Measurements from ENCODE around the gene RABEP1.
A peak's percentile ranks its signal among the peaks of the same experiment; 100 is the strongest.

Gene RABEP1

GRCh38 chr17:5362162-5362811 lies 80.2 kb downstream of the RABEP1 start:
- DNase-seq: no peak

- no peak for DNase-seq
Observed at GRCh38 chr17:5364156-5364555, 82.1 kb downstream of the RABEP1 start.

GRCh38 chr17:5364696-5365095 lies 82.6 kb downstream of the RABEP1 start:
- DNase-seq: no peak

- DNase-seq: no peak
Observed at GRCh38 chr17:5365831-5366230, 83.7 kb downstream of the RABEP1 start.

- no peak for DNase-seq
Observed at GRCh38 chr17:5370411-5370810, 88.3 kb downstream of the RABEP1 start.

GRCh38 chr17:5373112-5373511 lies 91.0 kb downstream of the RABEP1 start:
- DNase-seq: peak; percentile 10

- no peak for DNase-seq
Observed at GRCh38 chr17:5378566-5379207, 96.6 kb downstream of the RABEP1 start.

GRCh38 chr17:5379351-5380107 lies 97.4 kb downstream of the RABEP1 start:
- DNase-seq: no peak

- no peak for DNase-seq
Observed at GRCh38 chr17:5380491-5381135, 98.5 kb downstream of the RABEP1 start.

- DNase-seq: no peak
Observed at GRCh38 chr17:5381542-5381941, 99.5 kb downstream of the RABEP1 start.

- DNase-seq: no peak
Observed at GRCh38 chr17:5391678-5392077, 109.6 kb downstream of the RABEP1 start.

GRCh38 chr17:5396612-5397011 lies 114.5 kb downstream of the RABEP1 start:
- DNase-seq: no peak

GRCh38 chr17:5399767-5400166 lies 117.7 kb downstream of the RABEP1 start:
- DNase-seq: no peak

- no peak for DNase-seq
Observed at GRCh38 chr17:5405400-5405799, 123.3 kb downstream of the RABEP1 start.

GRCh38 chr17:5408186-5408585 lies 126.1 kb downstream of the RABEP1 start:
- no peak for DNase-seq

GRCh38 chr17:5410594-5411272 lies 128.6 kb downstream of the RABEP1 start:
- no peak for DNase-seq

GRCh38 chr17:5413682-5414081 lies 131.6 kb downstream of the RABEP1 start:
- no peak for DNase-seq

- DNase-seq: no peak
Observed at GRCh38 chr17:5416901-5417300, 134.8 kb downstream of the RABEP1 start.

GRCh38 chr17:5418858-5419355 lies 136.8 kb downstream of the RABEP1 start:
- DNase-seq: peak; percentile 59

GRCh38 chr17:5419356-5419958 lies 137.4 kb downstream of the RABEP1 start, which contains the start of gene NUP88:
NUP88 (minus strand) TSS chr17:5419662; CDS start chr17:5419650, 12 bp downstream.
- peak; percentile 99 for DNase-seq

GRCh38 chr17:5419959-5420653 lies 138.0 kb downstream of the RABEP1 start, which contains the start of gene RPAIN:
RPAIN (plus strand) TSS chr17:5420182; CDS start chr17:5420211, 29 bp downstream.
- peak; percentile 98 for DNase-seq

All from NCI-H2171 treated with DMSO at 0.1 percent for 48 hours (cell line).